ENCODE measurements around the gene TTBK2. TPM values are rescaled to one million over a fixed set of nuclear protein-coding genes. Genes with fewer than 3 reads are reported as not detected.

Gene TTBK2
- total RNA-seq, 2 experiments from 2014 or later = 14.2 to 20.8 TPM

DNA sequence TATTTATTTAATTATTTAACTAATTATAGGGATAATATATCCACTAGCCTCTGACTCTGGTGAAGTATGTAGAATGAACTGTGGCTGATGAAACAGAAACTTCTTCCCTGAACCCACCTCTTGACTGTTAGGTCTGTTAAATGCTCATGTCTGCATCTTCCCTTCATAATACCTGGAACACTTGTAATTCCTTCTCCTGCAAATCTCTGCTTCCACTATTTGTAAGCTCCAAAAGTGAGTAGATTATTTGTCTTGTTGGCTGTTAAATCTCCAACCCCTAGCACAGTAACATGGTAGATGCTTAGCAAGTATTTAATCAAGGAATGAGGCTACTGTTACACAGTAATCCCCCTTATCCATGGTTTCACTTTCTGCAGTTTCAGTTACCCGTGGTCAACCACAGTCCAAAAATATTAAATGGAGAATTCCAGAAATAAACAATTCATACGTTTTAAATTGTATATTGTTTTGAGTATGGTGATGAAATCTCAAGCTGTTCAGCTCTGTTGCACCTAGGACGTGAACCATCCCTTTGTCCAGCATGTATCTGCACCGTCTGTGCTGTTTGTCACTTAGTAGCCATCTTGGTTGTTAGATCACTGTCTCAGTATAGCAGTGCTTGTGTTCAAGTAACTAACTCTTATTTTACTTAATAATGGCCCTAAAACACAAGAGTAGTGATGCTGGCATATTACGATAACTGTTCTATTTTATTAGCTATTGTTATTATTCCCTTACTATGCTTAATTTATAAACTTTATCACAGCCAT lies 5.7 kb downstream of the TTBK2 start:
- H3K79me2 ChIP-seq (ENCODE audit: insufficient read depth, low read depth, low read length) = peaks cover 43% of the 10 kb centered on the region
- no TSS peak for BruUV-seq (replicated peaks)
- POLR2A ChIA-PET = interaction anchor here (0.6 to 0.9 kb wide), 4 partner anchors 42 to 368 kb away, joined by 3 to 7 read pairs (median 4); no protein-coding TSS in a partner anchor

DNA sequence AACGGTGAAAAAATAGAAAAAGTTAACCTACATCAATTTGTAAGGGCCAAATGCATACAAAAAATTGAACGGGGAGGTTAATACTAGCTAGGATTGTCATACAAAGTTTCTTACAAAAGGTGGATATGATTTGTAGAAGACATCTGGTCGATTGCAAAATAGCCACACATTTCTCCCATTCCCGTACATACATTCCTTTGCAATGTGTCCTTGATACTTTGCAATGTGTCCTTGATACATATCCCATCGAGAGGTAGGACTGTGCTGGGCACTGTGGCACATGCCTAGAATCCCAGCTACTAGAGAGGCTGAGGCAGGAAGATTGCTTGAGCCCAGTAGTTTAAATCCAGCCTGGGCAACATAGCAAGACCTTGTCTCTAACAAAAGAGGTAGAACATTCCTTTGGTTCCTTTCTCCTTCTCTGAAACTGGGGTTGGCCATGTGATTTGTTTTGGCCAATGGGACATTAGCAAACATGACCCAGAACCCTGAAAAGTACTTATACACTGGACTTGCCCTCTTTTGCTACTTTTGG lies 9.5 kb downstream of the TTBK2 start:
- TF ChIP-seq, protein P1, sequence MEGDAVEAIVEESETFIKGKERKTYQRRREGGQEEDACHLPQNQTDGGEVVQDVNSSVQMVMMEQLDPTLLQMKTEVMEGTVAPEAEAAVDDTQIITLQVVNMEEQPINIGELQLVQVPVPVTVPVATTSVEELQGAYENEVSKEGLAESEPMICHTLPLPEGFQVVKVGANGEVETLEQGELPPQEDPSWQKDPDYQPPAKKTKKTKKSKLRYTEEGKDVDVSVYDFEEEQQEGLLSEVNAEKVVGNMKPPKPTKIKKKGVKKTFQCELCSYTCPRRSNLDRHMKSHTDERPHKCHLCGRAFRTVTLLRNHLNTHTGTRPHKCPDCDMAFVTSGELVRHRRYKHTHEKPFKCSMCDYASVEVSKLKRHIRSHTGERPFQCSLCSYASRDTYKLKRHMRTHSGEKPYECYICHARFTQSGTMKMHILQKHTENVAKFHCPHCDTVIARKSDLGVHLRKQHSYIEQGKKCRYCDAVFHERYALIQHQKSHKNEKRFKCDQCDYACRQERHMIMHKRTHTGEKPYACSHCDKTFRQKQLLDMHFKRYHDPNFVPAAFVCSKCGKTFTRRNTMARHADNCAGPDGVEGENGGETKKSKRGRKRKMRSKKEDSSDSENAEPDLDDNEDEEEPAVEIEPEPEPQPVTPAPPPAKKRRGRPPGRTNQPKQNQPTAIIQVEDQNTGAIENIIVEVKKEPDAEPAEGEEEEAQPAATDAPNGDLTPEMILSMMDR (conservative IDR thresholded peaks at IDR 0.05; ENCODE audit: low read length) = no peak
- no peak for TF ChIP-seq EZH2phosphoT487 (IDR thresholded peaks at IDR 0.05; ENCODE audit: borderline replicate concordance, low read depth, low read length)
- no peaks in the 10 kb centered on the region; the same call in 1 of the 2 replicates for H3K9me3 ChIP-seq (ENCODE audit: low read length)
- intact Hi-C loops (cut with micrococcal nuclease; ENCODE audit: unreplicated experiment) = no loop called here
- POLR2A ChIA-PET = no interaction called here
- H3K4me3 ChIP-seq (ENCODE audit: low read depth, low read length, poor library complexity, severe bottlenecking) = no peak overlapping the region
- no peaks in the 10 kb centered on the region for H4K20me1 ChIP-seq (ENCODE audit: insufficient read depth, low read length)
- DNase-seq (ENCODE audit: low spot score) = no peak
- peaks cover 5% of the 10 kb centered on the region; the same call in 1 of the 2 replicates for H3K79me2 ChIP-seq (ENCODE audit: insufficient read depth, low read depth, low read length)
- H3K36me3 ChIP-seq (ENCODE audit: insufficient read depth, low read length) = no peaks in the 10 kb centered on the region; the same call in 1 of the 2 replicates
- no peak overlapping the region for H2AFZ ChIP-seq (ENCODE audit: low read length)
- H3K27ac ChIP-seq (ENCODE audit: low read depth, low read length, poor library complexity, severe bottlenecking) = no peak overlapping the region
- CTCF ChIA-PET (ENCODE audit: unreplicated experiment) = no interaction called here
- H3K9me2 ChIP-seq (ENCODE audit: insufficient read depth, low read length) = no peaks in the 10 kb centered on the region
- no TSS peak for BruUV-seq (replicated peaks)
- peaks cover 14% of the 10 kb centered on the region for H3K4me1 ChIP-seq (ENCODE audit: insufficient read depth, low read length, poor library complexity, severe bottlenecking)
- no peak overlapping the region for H3K4me2 ChIP-seq (ENCODE audit: low read length)

More for the DNA sequence above, 5.7 kb downstream of the TTBK2 start:
- Histone ChIP-seq H3K4me2 (ENCODE audit: low read length) (peak overlapping the region; percentile 28; the same call in 1 of the 2 replicates), H3K9me3 (ENCODE audit: low read length) (peaks cover 4% of the 10 kb centered on the region; the same call in 1 of the 2 replicates), H3K27ac (ENCODE audit: low read depth, low read length, poor library complexity, severe bottlenecking) (no peak overlapping the region), H3K4me1 (ENCODE audit: insufficient read depth, low read length, poor library complexity, severe bottlenecking) (peaks cover 34% of the 10 kb centered on the region), H3K9me2 (ENCODE audit: insufficient read depth, low read length) (no peaks in the 10 kb centered on the region), H3K4me3 (ENCODE audit: low read depth, low read length, poor library complexity, severe bottlenecking) (no peak overlapping the region), H4K20me1 (ENCODE audit: insufficient read depth, low read length) (0 out of 2 replicates have a peak, but pooled peaks cover 3% of the 10 kb centered on the region), H3K36me3 (ENCODE audit: insufficient read depth, low read length) (peaks cover 3% of the 10 kb centered on the region; the same call in 1 of the 2 replicates), H2AFZ (ENCODE audit: low read length) (no peak overlapping the region)
- CTCF ChIA-PET (ENCODE audit: unreplicated experiment) = interaction anchor here (0.6 kb wide), 1 partner anchor 582 kb away, joined by 3 read pairs; no protein-coding TSS in a partner anchor
- intact Hi-C loops (cut with micrococcal nuclease; ENCODE audit: unreplicated experiment) = loop anchor here (5.0 kb wide), 1 partner anchor 338 kb away; the partner anchor contains the start of gene STARD9
- no peak for TF ChIP-seq EZH2phosphoT487 (IDR thresholded peaks at IDR 0.05; ENCODE audit: borderline replicate concordance, low read depth, low read length)
- TF ChIP-seq, protein P1 (conservative IDR thresholded peaks at IDR 0.05; ENCODE audit: low read length) = no peak
- no peak for DNase-seq (ENCODE audit: low spot score)

All from OCI-LY7 (cell line).